Thoracic aorta (tissue), 2 donors: ENCODE data around the gene SPAG17. TPM values are rescaled to one million over a fixed set of nuclear protein-coding genes. Genes with fewer than 3 reads are reported as not detected.

Source experiments
- ATAC-seq: fragments of 150-250 bp; one replicate; pipeline ENCODE4 v1.8.0; 2017; ENCODE audit warnings: low read depth; ENCODE audit not compliant: insufficient number of reproducible peaks, low FRiP score
- DNase-seq: peaks from one replicate; pipeline ENCODE4 v3.0.0-alpha.2; 2020; ENCODE audit warnings: low spot score
- H3K27ac ChIP-seq, 2 donors: fragments of 200-600 bp; sonication (generic); 1 replicate in 1 of 2; 2 replicates in 1 of 2; pipeline ENCODE4 v1.5.1; 2016; ENCODE audit warnings: mild to moderate bottlenecking in 2 of 2, moderate library complexity in 2 of 2
- H3K27me3 ChIP-seq: fragments of 200-600 bp; sonication (generic); replicated peaks from 2 replicates; pipeline ENCODE4 v1.6.0; 2016; ENCODE audit warnings: mild to moderate bottlenecking; ENCODE audit not compliant: insufficient read depth
- H3K36me3 ChIP-seq: fragments of 200-600 bp; sonication (generic); one replicate; pipeline ENCODE4 v1.5.1; 2016
- H3K4me1 ChIP-seq, 2 donors: fragments of 200-600 bp; sonication (generic); 1 replicate in 1 of 2; 2 replicates in 1 of 2; pipeline versions ENCODE4 v1.5.1 to v1.6.0; 2016; ENCODE audit warnings: low read depth in 2 of 2, mild to moderate bottlenecking in 1 of 2; ENCODE audit not compliant: control insufficient read depth in 1 of 2
- H3K4me3 ChIP-seq: fragments of 200-600 bp; sonication (generic); 2 replicates; pipeline ENCODE4 v1.5.1; 2016; ENCODE audit warnings: mild to moderate bottlenecking
- H3K9me3 ChIP-seq: fragments of 200-600 bp; sonication (generic); 2 replicates; pipeline ENCODE4 v1.5.1; 2016
- CTCF ChIP-seq: fragments of 200-600 bp; sonication (generic); IDR thresholded peaks from one replicate; pipeline ENCODE4 v1.5.1; 2019; ENCODE audit warnings: antibody characterized with exemption
- total RNA-seq, 2 donors: library from RNA; depleted of rRNA; stranded (reverse); fragments of >200 nt; gene quantifications; one replicate each; pipeline versions ENCODE4 v1.1.0 to v1.2.3, GENCODE V29; 2016

SPAG17 gene
- total RNA-seq, 2 donors from 2014 or later, result not detected

- no peaks in the 10 kb centered on the region for H3K27me3 ChIP-seq
- H3K36me3 ChIP-seq, result no peaks in the 10 kb centered on the region
- H3K27ac ChIP-seq, result no peak overlapping the region
- TF ChIP-seq CTCF, result no peak
- no peak for DNase-seq
- H3K9me3 ChIP-seq, result no peaks in the 10 kb centered on the region
- no peaks in the 10 kb centered on the region for H3K4me1 ChIP-seq
- no peak for ATAC-seq
- H3K4me3 ChIP-seq, result no peak overlapping the region
Observed at GRCh38 chr1:118004312-118004711, 180.7 kb downstream of the SPAG17 start.

DNA sequence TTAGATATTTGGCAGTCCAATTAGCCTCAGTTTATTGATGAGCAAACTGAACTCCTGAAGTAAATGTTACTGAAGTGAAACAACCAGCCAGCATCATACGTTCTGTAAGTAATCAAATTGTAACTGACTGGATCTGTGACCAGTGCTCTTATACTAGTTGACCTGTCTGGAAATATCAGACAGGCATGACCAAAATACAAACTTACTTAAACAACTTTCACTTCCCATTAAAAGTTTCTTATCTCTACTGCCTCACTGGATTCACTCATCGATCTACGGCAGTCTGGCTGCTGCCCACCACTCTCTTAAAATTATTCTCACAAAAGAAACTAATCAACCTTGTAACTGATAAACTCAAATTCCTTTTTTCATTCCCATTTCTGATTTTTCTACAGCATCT lies 199.1 kb downstream of the SPAG17 start:
- H3K4me1 ChIP-seq, result no peaks in the 10 kb centered on the region
- H3K27me3 ChIP-seq, result no peaks in the 10 kb centered on the region
- TF ChIP-seq CTCF, result no peak
- H3K27ac ChIP-seq, result no peak overlapping the region
- H3K36me3 ChIP-seq, result no peaks in the 10 kb centered on the region
- ATAC-seq, result no peak
- DNase-seq, result no peak
- no peak overlapping the region for H3K4me3 ChIP-seq
- H3K9me3 ChIP-seq, result no peaks in the 10 kb centered on the region

DNA sequence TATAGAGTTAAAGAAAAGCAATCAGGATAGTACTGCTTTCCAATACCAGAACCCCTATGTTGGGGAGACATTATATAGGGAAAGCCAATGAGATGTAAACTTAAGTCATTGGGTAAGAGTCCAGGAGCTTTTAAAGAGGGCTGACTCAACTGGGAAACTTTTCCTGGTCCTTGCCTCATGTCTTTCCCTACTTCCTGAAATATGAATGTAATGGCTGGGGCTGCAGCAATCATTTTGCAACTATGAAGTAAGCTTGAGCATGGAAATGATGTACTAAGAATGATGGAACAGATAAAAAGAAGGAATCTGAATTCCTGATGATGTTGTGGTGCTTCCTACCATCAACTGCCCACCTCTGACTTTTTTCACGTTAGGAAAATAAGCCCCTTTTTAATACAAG lies 199.8 kb downstream of the SPAG17 start:
- Histone ChIP-seq H3K9me3 (no peaks in the 10 kb centered on the region), H3K27ac (no peak overlapping the region), H3K36me3 (no peaks in the 10 kb centered on the region), H3K4me3 (no peak overlapping the region), H3K27me3 (no peaks in the 10 kb centered on the region), H3K4me1 (no peaks in the 10 kb centered on the region)
- DNase-seq (no peak), ATAC-seq (no peak)
- TF ChIP-seq CTCF, result no peak

DNA sequence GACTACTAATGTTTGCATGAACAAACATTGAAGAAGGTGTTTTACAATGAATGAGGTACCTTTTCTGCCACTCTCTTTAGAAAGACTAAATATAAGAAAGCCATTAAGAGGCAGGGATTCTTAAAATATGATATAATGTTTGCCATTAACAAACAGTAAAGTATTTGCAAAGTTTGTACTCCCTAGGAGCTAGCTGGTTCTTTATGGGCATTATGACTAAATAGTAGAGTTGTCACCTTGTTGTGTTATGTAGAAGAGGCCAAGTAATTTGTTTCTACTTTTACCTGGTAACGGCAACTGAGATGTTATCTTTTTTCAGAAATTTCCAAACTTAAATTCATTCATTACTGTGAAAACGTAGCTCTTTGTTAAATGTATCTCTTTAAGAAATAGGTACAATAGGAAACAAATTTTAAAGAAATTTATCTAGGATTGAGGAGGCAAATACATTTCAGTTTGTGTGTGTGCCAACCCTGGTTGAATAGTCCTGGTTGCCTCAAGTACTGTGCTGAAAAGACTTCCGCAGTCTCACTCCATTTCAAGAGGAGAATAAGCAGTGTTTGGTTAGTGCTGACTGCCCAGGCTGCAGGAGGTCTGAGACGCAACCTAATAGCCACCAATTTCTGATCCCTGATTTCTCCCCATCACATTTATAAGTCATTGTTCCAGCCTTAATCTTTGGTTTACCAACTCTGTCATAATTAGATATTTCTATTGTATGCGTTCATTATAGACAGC lies 203.4 kb downstream of the SPAG17 start:
- Histone ChIP-seq H3K36me3 (no peaks in the 10 kb centered on the region), H3K4me3 (no peak overlapping the region), H3K27me3 (no peaks in the 10 kb centered on the region), H3K27ac (no peak overlapping the region), H3K9me3 (no peaks in the 10 kb centered on the region), H3K4me1 (no peaks in the 10 kb centered on the region)
- TF ChIP-seq CTCF, result no peak
- no peak for ATAC-seq
- no peak for DNase-seq

GRCh38 chr1:117976381-117976780 lies 208.6 kb downstream of the SPAG17 start:
- no peak overlapping the region for H3K4me3 ChIP-seq
- no peaks in the 10 kb centered on the region for H3K4me1 ChIP-seq
- H3K27me3 ChIP-seq, result no peaks in the 10 kb centered on the region
- H3K9me3 ChIP-seq, result no peaks in the 10 kb centered on the region
- no peak for TF ChIP-seq CTCF
- DNase-seq (no peak), ATAC-seq (no peak)
- no peak overlapping the region for H3K27ac ChIP-seq
- no peaks in the 10 kb centered on the region for H3K36me3 ChIP-seq
